DND-41 (cell line): ENCODE measurements around the gene ASPM.
"Not testable (repeated sequence)": the region's sequence is repeated elsewhere in the genome, so short reads cannot be mapped to it uniquely, and the experiment has no call there.

Experiments
- EZH2 ChIP-seq: IDR thresholded peaks from 3 replicates; pipeline ENCODE4 v1.6.1; 2012; ENCODE audit warnings: borderline replicate concordance, low read depth, mild to moderate bottlenecking, moderate library complexity, low read length, inconsistent platforms; ENCODE audit not compliant: severe bottlenecking
- TF ChIP-seq, protein P1 (sequence below): IDR thresholded peaks from 2 replicates; pipeline ENCODE4 v1.5.1; 2012; ENCODE audit warnings: borderline replicate concordance, low read length, moderate library complexity, mild to moderate bottlenecking; ENCODE audit not compliant: poor library complexity, severe bottlenecking; ENCODE audit errors: extremely low read depth

DNA sequence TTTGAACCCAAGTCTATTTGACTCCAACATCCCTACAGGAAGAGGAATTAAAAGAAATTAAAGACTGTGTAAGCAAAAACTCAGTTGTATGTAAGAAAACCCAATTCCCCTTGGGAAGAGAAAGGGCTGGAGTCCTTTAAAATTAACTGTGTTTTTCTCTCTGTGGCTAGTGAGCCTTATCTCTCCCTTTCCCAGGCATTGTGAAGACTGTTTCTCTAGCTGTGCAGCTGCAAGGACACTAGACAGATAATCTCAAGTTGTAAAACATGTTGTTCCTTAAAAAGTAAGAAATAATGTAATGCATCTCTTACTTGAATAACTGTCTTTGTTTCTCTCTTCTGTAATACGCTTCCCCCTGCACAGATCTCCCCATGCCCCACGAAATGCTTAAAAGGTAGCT, 49.5 kb downstream of the ASPM start:
- TF ChIP-seq, protein P1, sequence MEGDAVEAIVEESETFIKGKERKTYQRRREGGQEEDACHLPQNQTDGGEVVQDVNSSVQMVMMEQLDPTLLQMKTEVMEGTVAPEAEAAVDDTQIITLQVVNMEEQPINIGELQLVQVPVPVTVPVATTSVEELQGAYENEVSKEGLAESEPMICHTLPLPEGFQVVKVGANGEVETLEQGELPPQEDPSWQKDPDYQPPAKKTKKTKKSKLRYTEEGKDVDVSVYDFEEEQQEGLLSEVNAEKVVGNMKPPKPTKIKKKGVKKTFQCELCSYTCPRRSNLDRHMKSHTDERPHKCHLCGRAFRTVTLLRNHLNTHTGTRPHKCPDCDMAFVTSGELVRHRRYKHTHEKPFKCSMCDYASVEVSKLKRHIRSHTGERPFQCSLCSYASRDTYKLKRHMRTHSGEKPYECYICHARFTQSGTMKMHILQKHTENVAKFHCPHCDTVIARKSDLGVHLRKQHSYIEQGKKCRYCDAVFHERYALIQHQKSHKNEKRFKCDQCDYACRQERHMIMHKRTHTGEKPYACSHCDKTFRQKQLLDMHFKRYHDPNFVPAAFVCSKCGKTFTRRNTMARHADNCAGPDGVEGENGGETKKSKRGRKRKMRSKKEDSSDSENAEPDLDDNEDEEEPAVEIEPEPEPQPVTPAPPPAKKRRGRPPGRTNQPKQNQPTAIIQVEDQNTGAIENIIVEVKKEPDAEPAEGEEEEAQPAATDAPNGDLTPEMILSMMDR, result not testable (repeated sequence)
- not testable (repeated sequence) for TF ChIP-seq EZH2
